ENCODE data around the gene AOPEP.
A peak's percentile ranks its signal among the peaks of the same experiment; 100 is the strongest.

Gene AOPEP

DNA sequence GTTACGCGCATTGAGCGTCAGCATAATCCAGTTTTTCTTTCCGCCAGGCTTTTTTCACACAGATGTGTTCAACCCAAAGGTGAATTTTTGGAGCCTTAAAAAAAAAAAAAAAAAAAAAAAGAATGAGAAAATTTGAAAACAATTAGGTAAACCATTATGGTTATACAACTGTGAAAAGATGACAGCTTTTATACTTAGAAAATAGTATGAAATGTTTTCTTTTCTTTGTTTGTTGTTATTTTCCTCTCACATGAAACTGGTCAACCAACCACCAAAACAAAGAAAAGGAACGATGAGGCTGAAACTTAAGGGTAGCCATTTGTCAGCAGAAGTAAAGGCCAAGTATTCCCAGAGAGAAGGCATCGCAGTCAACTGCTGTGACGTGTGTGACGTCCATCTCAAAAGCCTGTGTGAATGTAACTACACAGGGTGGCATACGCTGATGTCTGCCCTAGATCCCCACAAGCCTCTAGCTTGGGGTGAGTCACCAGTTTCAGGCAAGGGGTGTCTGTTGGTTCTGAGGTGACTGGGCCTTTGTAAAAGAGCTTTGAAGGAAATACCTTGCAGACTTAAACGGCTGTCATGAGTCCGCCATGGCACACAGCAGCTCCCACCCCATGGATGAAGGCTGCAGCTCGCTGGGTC, 182.9 kb downstream of the AOPEP start:
- no peaks in the 10 kb centered on the region for H3K27me3 ChIP-seq (ENCODE audit: control insufficient read depth, insufficient read depth, low read length)
- peaks cover 13% of the 10 kb centered on the region for H3K4me1 ChIP-seq (ENCODE audit: control insufficient read depth, insufficient read depth, low read length)
- no peaks in the 10 kb centered on the region for H3K36me3 ChIP-seq (ENCODE audit: control insufficient read depth, insufficient read depth, low read length)
- no peak overlapping the region for H3K4me3 ChIP-seq (ENCODE audit: low read length)
- peak overlapping the region; percentile 38 for H3K27ac ChIP-seq (ENCODE audit: low read depth, low read length)
- H3K9ac ChIP-seq (ENCODE audit: low read length): no peak overlapping the region

DNA sequence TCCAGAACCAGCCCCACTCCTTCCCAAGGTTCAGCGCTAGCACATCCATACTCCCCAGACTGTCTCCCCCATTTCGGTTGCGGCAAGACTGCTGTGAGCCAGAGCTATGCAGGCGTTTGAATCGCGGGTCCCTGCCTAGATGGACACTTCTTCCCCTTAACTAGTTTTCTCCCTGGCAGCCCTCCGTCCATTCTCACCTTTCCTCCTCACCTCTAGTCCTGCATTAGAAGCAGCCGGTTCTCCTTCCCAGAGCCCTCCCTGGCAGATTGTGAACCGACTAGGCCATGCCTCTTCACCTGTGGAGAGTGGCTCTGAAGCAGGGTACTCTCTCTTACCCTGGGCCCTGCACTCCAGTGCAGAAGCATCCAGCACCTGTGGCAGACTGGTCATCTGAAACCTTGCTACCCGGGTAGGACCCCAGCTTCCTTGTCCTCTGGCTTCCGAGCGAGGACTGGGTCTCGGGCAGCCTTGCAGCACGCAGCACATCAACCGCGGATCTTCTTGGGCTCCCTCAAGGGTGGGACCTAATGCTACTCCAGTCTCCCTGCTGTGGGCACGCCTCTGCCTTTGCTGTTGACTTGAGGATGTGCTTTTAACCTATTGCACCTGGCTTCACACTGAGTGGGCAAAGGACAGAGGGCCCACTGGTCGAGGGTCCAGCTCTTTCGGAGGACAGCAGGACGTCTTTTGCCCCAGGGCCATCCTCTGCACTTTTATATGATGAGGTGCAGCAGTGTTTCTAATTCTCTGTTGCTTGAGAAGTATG, 183.6 kb downstream of the AOPEP start:
- no peak overlapping the region for H3K4me3 ChIP-seq (ENCODE audit: low read length)
- no peaks in the 10 kb centered on the region for H3K36me3 ChIP-seq (ENCODE audit: control insufficient read depth, insufficient read depth, low read length)
- peaks cover 13% of the 10 kb centered on the region for H3K4me1 ChIP-seq (ENCODE audit: control insufficient read depth, insufficient read depth, low read length)
- H3K9ac ChIP-seq (ENCODE audit: low read length): no peak overlapping the region
- no peaks in the 10 kb centered on the region for H3K27me3 ChIP-seq (ENCODE audit: control insufficient read depth, insufficient read depth, low read length)
- H3K27ac ChIP-seq (ENCODE audit: low read depth, low read length): no peak overlapping the region

DNA sequence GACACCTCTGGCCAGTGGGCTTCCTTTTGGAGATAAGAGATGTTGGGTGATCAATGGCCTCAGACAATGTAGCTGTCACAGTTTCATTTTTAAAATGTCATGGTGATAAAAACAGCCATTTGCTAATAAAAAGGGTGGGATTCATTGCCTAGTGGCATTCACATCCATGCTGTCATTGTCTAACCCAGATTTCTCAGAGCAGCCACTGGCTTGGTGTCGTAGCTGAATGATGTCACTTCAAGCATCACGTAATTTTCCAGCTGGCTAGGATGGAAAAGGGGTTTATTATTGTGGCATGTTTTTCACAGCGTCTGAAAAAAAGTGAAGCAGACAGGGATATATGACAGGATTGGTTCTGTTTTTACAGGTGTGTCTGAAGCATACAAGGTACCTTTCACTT, 184.7 kb downstream of the AOPEP start:
- H3K9ac ChIP-seq (ENCODE audit: low read length): no peak overlapping the region
- peaks cover 13% of the 10 kb centered on the region for H3K4me1 ChIP-seq (ENCODE audit: control insufficient read depth, insufficient read depth, low read length)

DNA sequence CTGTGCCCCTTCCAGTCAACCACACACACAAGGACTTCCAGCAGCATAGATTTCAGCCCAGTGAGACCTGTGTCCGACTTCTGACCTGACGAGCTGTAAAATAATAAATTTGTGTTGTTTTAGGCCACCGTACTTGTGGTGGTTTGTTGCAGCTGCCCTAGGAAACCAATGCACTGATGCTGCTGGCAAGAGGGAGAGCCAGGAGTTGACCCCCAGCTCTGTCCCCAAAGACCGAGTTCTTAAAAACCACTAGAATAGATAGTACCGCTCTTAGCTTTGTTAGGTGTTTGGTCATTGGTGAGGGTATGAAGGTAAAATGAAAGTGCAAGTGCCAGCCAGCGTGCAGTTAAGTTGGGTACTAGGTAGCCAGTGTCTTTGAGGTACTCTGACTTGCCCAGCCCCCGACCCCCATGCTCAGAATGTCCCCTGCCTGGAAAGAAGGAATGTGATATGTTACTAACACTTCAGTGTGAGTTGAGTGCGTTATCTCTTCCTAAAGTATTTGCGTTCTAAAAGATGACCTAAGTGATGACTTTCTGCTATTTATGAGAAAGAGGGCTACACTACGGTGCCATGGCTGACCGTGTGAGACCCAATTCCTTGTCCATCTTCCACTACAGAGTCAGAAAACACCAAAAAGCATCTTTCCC, 185.6 kb downstream of the AOPEP start:
- H3K9ac ChIP-seq (ENCODE audit: low read length): no peak overlapping the region
- peaks cover 13% of the 10 kb centered on the region for H3K4me1 ChIP-seq (ENCODE audit: control insufficient read depth, insufficient read depth, low read length)
- no peak overlapping the region for H3K4me3 ChIP-seq (ENCODE audit: low read length)
- no peaks in the 10 kb centered on the region for H3K27me3 ChIP-seq (ENCODE audit: control insufficient read depth, insufficient read depth, low read length)
- no peak overlapping the region for H3K27ac ChIP-seq (ENCODE audit: low read depth, low read length)
- no peaks in the 10 kb centered on the region for H3K36me3 ChIP-seq (ENCODE audit: control insufficient read depth, insufficient read depth, low read length)

More for the DNA sequence above, 184.7 kb downstream of the AOPEP start:
- H3K36me3 ChIP-seq (ENCODE audit: control insufficient read depth, insufficient read depth, low read length): no peaks in the 10 kb centered on the region
- no peak overlapping the region for H3K4me3 ChIP-seq (ENCODE audit: low read length)
- H3K27ac ChIP-seq (ENCODE audit: low read depth, low read length): no peak overlapping the region
- H3K27me3 ChIP-seq (ENCODE audit: control insufficient read depth, insufficient read depth, low read length): no peaks in the 10 kb centered on the region

DNA sequence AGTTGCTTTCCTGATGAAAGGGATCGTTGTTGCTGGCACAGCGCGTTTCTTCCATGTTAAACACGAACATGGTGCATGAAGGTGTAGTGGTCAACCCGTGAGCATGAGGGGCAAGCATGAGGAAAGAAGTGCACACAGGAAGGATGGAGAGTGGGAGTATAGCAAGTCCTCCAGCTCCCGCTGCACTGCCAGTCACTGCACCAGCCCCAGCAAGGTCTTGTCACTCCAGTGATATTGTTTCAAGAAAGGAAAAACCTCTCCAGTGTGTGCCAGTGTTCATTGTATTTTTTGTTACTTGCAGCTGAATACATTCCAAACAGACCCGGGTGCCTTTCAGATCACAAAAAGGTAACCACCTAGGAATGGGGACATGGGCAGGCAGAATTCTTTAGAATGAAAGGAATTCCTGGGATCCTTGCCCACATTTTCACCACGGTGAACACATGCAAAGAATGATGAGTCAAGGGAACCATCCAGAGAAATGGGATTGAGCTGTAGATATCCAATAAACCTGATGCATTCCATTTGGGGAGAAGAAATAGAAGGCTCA, 186.3 kb downstream of the AOPEP start:
- Histone ChIP-seq H3K27me3 (ENCODE audit: control insufficient read depth, insufficient read depth, low read length) (no peaks in the 10 kb centered on the region), H3K4me1 (ENCODE audit: control insufficient read depth, insufficient read depth, low read length) (peaks cover 9% of the 10 kb centered on the region), H3K4me3 (ENCODE audit: low read length) (no peak overlapping the region), H3K27ac (ENCODE audit: low read depth, low read length) (no peak overlapping the region), H3K9ac (ENCODE audit: low read length) (no peak overlapping the region), H3K36me3 (ENCODE audit: control insufficient read depth, insufficient read depth, low read length) (no peaks in the 10 kb centered on the region)

DNA sequence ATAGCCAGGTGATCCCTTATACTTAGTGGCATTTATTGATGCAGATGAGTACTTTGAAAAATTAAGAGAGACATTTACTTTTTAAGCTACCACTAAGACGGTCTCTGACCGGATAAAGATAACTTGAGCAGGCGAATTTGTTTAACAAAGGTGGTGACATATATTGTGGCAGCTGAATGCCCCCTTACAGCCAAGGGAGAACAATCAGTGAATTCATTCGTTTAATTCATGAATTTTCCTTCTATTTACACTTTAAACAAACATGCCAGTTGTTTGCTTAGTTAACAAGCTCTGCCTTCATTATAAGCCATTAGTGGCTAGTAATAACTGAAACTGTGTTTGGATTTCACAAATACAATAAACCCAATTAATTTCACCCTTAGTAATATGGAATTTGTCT, 187.1 kb downstream of the AOPEP start:
- no peaks in the 10 kb centered on the region for H3K36me3 ChIP-seq (ENCODE audit: control insufficient read depth, insufficient read depth, low read length)
- no peak overlapping the region for H3K4me3 ChIP-seq (ENCODE audit: low read length)
- H3K4me1 ChIP-seq (ENCODE audit: control insufficient read depth, insufficient read depth, low read length): peaks cover 2% of the 10 kb centered on the region
- no peaks in the 10 kb centered on the region for H3K27me3 ChIP-seq (ENCODE audit: control insufficient read depth, insufficient read depth, low read length)
- no peak overlapping the region for H3K9ac ChIP-seq (ENCODE audit: low read length)
- H3K27ac ChIP-seq (ENCODE audit: low read depth, low read length): no peak overlapping the region

DNA sequence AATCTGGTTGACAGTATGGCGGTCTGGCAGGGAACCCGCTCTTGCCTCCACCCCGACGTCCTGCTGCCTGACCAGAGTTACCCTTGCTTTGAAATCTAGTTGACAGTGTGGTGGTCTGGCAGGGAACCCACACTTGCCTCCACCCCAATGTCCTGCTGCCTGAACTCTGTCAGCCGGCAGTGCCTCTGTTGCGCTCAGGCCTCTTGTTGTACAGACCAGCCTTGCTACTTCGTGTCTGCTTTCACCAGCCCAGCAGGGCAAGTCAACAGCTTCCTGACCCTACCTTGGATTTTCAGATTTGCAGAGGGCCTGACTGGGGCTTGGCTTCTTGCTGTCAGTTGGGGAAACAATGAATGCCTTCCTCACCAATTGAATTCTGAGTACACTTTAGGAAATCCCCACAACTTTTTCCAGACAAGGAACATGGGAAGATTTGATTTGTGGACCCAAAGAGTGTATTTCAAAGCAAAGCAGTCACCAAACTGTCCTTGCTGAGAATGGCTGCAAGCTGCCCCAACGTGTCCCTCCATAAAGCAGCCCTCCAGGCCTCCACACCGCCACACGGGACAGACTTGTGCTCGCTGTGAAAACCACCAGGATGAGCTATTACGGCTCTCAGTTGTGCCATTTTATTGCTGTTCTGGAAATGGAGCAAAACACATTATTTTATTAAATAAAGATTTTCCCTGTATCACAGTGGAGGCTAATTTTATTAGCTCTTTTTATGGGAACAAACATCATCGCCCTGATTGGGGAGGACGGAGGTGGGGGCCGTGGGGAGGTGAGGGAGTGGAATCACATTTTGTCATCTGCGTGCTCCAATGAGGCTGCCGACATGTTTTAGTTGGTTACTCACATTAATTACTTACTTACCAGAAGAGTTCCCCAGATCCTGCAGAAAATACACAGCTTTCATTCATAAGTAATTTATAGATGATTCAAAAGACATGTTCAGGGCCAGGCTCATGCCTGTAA, 189.3 kb downstream of the AOPEP start:
- no peak overlapping the region for H3K4me3 ChIP-seq (ENCODE audit: low read length)
- H3K27ac ChIP-seq (ENCODE audit: low read depth, low read length): no peak overlapping the region
- no peaks in the 10 kb centered on the region for H3K27me3 ChIP-seq (ENCODE audit: control insufficient read depth, insufficient read depth, low read length)
- H3K36me3 ChIP-seq (ENCODE audit: control insufficient read depth, insufficient read depth, low read length): no peaks in the 10 kb centered on the region
- peaks cover 4% of the 10 kb centered on the region for H3K4me1 ChIP-seq (ENCODE audit: control insufficient read depth, insufficient read depth, low read length)
- no peak overlapping the region for H3K9ac ChIP-seq (ENCODE audit: low read length)

DNA sequence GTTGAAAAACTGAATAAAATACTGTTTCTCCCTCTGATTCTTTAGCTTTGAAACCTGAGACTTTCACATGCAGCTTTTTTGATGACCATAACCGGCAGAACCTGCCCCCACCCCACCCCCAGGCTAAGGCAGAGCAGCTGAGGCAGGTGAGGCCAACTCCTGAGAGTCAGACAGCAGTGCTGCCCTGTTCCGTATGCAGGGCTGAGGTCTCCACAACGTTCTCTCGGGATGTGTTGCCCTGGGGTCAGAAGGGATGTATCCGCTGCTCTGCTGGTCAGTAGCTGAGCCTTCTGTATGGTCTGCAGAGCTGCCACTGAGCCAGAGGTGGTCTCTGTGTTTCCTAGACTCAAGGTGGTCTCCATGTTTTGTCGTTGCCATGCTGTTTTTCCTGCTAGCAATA, 190.5 kb downstream of the AOPEP start:
- H3K27me3 ChIP-seq (ENCODE audit: control insufficient read depth, insufficient read depth, low read length): no peaks in the 10 kb centered on the region
- H3K4me1 ChIP-seq (ENCODE audit: control insufficient read depth, insufficient read depth, low read length): peaks cover 10% of the 10 kb centered on the region
- H3K9ac ChIP-seq (ENCODE audit: low read length): no peak overlapping the region
- H3K36me3 ChIP-seq (ENCODE audit: control insufficient read depth, insufficient read depth, low read length): no peaks in the 10 kb centered on the region
- H3K27ac ChIP-seq (ENCODE audit: low read depth, low read length): no peak overlapping the region
- no peak overlapping the region for H3K4me3 ChIP-seq (ENCODE audit: low read length)

DNA sequence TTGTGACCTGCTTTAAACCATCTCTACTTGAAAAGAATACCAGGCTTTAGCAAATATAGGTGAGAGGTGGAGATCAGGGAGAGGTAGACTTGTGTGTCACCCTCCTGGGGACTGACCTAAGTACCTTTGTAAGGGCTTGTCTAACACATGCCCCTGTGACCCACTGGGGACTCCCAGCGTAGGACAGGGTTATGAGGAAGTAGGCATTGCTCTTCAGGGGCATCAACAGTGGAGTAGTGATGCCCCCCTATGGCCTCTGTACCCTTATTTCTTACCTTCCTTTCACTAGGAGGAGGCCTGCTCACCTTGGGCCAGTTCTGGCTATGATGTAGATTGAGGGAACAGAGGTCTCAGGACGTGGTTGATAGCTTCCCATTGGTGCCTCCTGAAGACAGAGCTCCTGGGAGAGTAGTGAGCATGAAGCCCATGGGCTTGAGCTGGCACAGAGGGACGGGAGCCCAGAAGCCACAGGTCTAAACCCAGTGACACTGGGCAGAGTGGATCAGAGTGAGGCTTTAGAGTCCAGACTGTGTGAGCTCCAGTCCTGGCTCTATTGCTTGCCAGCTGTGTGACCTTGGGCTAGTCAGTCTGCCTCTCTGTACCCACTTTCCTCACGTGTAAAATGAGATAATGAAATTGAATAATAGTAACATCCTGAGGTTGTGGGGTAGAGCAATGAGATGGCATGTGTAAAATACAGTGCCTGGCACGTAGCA, 191.7 kb downstream of the AOPEP start:
- no peak overlapping the region for H3K4me3 ChIP-seq (ENCODE audit: low read length)
- no peak overlapping the region for H3K27ac ChIP-seq (ENCODE audit: low read depth, low read length)
- no peaks in the 10 kb centered on the region for H3K36me3 ChIP-seq (ENCODE audit: control insufficient read depth, insufficient read depth, low read length)
- H3K4me1 ChIP-seq (ENCODE audit: control insufficient read depth, insufficient read depth, low read length): peaks cover 22% of the 10 kb centered on the region
- H3K27me3 ChIP-seq (ENCODE audit: control insufficient read depth, insufficient read depth, low read length): no peaks in the 10 kb centered on the region
- no peak overlapping the region for H3K9ac ChIP-seq (ENCODE audit: low read length)

DNA sequence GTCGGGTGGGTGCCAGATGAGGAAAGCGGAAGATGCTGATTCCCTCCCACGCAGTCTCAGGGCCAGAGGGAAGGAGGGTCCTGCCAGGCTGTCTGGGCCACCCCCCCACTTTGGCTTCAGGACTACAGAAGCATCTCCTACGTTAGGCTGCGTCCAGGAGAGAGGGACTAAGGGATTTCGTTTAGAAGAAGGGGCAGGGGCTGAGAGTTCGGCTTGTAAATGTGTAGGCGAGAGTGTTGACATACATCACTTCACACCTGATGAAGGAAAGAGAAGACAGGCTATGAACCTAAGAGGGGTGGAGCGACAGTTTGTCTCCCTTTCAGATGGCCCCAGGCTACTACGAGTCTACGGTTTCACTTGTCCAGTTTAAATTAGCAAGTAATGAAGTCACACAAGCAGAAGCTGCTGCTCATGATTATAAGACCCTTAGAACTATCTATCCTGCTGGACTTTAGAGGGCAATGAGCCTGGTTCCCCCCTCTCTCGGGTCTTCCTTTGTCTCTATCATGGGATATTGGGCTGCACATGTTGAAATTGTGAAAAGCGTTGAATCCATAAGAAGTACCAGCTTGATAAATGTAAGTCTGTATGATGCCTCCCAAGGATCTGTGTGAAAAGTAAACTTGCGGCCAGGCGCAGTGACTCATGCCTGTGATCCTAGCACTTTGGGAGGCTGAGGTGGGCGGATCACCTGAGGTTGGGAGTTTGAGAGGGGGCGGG, 193.0 kb downstream of the AOPEP start:
- H3K9ac ChIP-seq (ENCODE audit: low read length): no peak overlapping the region
- H3K27me3 ChIP-seq (ENCODE audit: control insufficient read depth, insufficient read depth, low read length): no peaks in the 10 kb centered on the region
- no peak overlapping the region for H3K4me3 ChIP-seq (ENCODE audit: low read length)
- peaks cover 22% of the 10 kb centered on the region for H3K4me1 ChIP-seq (ENCODE audit: control insufficient read depth, insufficient read depth, low read length)
- no peaks in the 10 kb centered on the region for H3K36me3 ChIP-seq (ENCODE audit: control insufficient read depth, insufficient read depth, low read length)
- H3K27ac ChIP-seq (ENCODE audit: low read depth, low read length): no peak overlapping the region

Data from rectal smooth muscle tissue (tissue), 1 donor.